OCI-LY1 (cell line): ENCODE data around the gene LRTM2.

Source experiments
- EZH2 ChIP-seq: fragments of 200-600 bp; sonication (generic), shearing (Covaris generic); IDR thresholded peaks from 2 replicates; pipeline ENCODE4 v1.8.0; 2017; ENCODE audit warnings: borderline replicate concordance, mixed run types, mild to moderate bottlenecking, antibody characterized with exemption, low read length, moderate library complexity, mixed read lengths
- TF ChIP-seq, protein P1 (sequence below): fragments of 200-600 bp; sonication (generic), shearing (Covaris generic); IDR thresholded peaks from 2 replicates; pipeline ENCODE4 v1.5.1; 2017; ENCODE audit warnings: mild to moderate bottlenecking, antibody characterized with exemption, low read length, moderate library complexity, mixed read lengths

DNA sequence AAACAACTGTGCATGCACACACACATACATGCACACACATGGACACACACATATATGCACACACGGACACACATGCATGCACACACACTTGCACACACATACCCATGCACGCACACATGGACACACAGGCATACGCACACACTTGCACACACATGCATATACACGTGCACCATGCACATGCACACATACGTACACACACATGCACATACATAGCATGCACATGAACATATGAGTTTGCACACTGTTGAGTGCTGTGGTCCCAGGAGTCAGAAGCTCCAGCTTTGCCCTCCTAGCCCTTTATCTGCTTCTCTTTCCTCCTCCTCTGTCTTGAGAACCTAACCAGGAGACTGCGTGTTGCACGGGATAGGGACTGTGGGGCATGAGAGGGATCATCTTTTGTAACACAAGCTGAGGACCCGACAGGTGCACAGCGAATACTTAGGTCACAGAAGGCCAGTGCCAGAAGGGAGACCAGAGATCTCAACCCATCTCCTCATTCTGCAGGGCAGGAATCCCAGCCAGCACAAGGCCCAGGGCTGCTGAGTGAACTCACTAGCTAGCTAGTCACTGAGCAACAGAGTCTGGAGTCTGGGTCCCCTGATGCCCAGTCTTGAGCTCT, 3.5 kb upstream of the LRTM2 start:
- TF ChIP-seq, protein P1, sequence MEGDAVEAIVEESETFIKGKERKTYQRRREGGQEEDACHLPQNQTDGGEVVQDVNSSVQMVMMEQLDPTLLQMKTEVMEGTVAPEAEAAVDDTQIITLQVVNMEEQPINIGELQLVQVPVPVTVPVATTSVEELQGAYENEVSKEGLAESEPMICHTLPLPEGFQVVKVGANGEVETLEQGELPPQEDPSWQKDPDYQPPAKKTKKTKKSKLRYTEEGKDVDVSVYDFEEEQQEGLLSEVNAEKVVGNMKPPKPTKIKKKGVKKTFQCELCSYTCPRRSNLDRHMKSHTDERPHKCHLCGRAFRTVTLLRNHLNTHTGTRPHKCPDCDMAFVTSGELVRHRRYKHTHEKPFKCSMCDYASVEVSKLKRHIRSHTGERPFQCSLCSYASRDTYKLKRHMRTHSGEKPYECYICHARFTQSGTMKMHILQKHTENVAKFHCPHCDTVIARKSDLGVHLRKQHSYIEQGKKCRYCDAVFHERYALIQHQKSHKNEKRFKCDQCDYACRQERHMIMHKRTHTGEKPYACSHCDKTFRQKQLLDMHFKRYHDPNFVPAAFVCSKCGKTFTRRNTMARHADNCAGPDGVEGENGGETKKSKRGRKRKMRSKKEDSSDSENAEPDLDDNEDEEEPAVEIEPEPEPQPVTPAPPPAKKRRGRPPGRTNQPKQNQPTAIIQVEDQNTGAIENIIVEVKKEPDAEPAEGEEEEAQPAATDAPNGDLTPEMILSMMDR, result no peak
- no peak for TF ChIP-seq EZH2
